Measurements from ENCODE around the gene CATSPER3. TPM values are rescaled to one million over a fixed set of nuclear protein-coding genes. Genes with fewer than 3 reads are reported as not detected.
A peak's percentile ranks its signal among the peaks of the same experiment; 100 is the strongest.

The CATSPER3 gene
- total RNA-seq, 1 donor from 2014 or later = 1.3 TPM

GRCh38 chr5:135036405-135036804 is 68.7 kb downstream of the CATSPER3 start:
- Mint-ChIP-seq H3K27me3 (peaks cover 73% of the 10 kb centered on the region), H3K4me1 (ENCODE audit: low read depth) (peaks cover 20% of the 10 kb centered on the region), H3K4me3 (ENCODE audit: low read depth) (no peak overlapping the region), H3K36me3 (ENCODE audit: insufficient read depth) (no peaks in the 10 kb centered on the region), H3K27ac (no peak overlapping the region), H3K9me3 (ENCODE audit: low read depth) (no peaks in the 10 kb centered on the region)
- DNase-seq (ENCODE audit: low spot score, unreplicated experiment) = no peak
- no peak for TF ChIP-seq CTCF (IDR thresholded peaks at IDR 0.05; ENCODE audit: unreplicated experiment)

- Mint-ChIP-seq H3K4me3 (ENCODE audit: low read depth) (no peak overlapping the region), H3K4me1 (ENCODE audit: low read depth) (peaks cover 13% of the 10 kb centered on the region), H3K27ac (no peak overlapping the region), H3K27me3 (peaks cover 74% of the 10 kb centered on the region), H3K36me3 (ENCODE audit: insufficient read depth) (no peaks in the 10 kb centered on the region), H3K9me3 (ENCODE audit: low read depth) (no peaks in the 10 kb centered on the region)
- DNase-seq (ENCODE audit: low spot score, unreplicated experiment) = no peak
- TF ChIP-seq CTCF (IDR thresholded peaks at IDR 0.05; ENCODE audit: unreplicated experiment) = peak; percentile 12
Observed at GRCh38 chr5:135037519-135038204, 70.0 kb downstream of the CATSPER3 start.

GRCh38 chr5:135038205-135038812 is 70.6 kb downstream of the CATSPER3 start:
- no peak overlapping the region for H3K4me3 Mint-ChIP-seq (ENCODE audit: low read depth)
- no peaks in the 10 kb centered on the region for H3K36me3 Mint-ChIP-seq (ENCODE audit: insufficient read depth)
- peaks cover 76% of the 10 kb centered on the region for H3K27me3 Mint-ChIP-seq
- TF ChIP-seq CTCF (IDR thresholded peaks at IDR 0.05; ENCODE audit: unreplicated experiment) = no peak
- H3K4me1 Mint-ChIP-seq (ENCODE audit: low read depth) = peaks cover 11% of the 10 kb centered on the region
- H3K9me3 Mint-ChIP-seq (ENCODE audit: low read depth) = no peaks in the 10 kb centered on the region
- no peak overlapping the region for H3K27ac Mint-ChIP-seq
- DNase-seq (ENCODE audit: low spot score, unreplicated experiment) = no peak

- H3K4me3 Mint-ChIP-seq (ENCODE audit: low read depth) = no peak overlapping the region
- peak overlapping the region; percentile 73 for H3K27ac Mint-ChIP-seq
- no peaks in the 10 kb centered on the region for H3K9me3 Mint-ChIP-seq (ENCODE audit: low read depth)
- H3K4me1 Mint-ChIP-seq (ENCODE audit: low read depth) = peaks cover 10% of the 10 kb centered on the region
- no peaks in the 10 kb centered on the region for H3K36me3 Mint-ChIP-seq (ENCODE audit: insufficient read depth)
- no peak for DNase-seq (ENCODE audit: low spot score, unreplicated experiment)
- peaks cover 80% of the 10 kb centered on the region for H3K27me3 Mint-ChIP-seq
- no peak for TF ChIP-seq CTCF (IDR thresholded peaks at IDR 0.05; ENCODE audit: unreplicated experiment)
Observed at GRCh38 chr5:135038813-135039270, 71.1 kb downstream of the CATSPER3 start.

GRCh38 chr5:135039271-135040033 is 71.7 kb downstream of the CATSPER3 start:
- no peak for DNase-seq (ENCODE audit: low spot score, unreplicated experiment)
- H3K27ac Mint-ChIP-seq = no peak overlapping the region
- H3K4me1 Mint-ChIP-seq (ENCODE audit: low read depth) = peaks cover 8% of the 10 kb centered on the region
- H3K36me3 Mint-ChIP-seq (ENCODE audit: insufficient read depth) = no peaks in the 10 kb centered on the region
- H3K9me3 Mint-ChIP-seq (ENCODE audit: low read depth) = no peaks in the 10 kb centered on the region
- H3K4me3 Mint-ChIP-seq (ENCODE audit: low read depth) = peak overlapping the region; percentile 29
- TF ChIP-seq CTCF (IDR thresholded peaks at IDR 0.05; ENCODE audit: unreplicated experiment) = no peak
- peaks cover 86% of the 10 kb centered on the region for H3K27me3 Mint-ChIP-seq
